ENCODE results near the gene CDKN1C.

DNA sequence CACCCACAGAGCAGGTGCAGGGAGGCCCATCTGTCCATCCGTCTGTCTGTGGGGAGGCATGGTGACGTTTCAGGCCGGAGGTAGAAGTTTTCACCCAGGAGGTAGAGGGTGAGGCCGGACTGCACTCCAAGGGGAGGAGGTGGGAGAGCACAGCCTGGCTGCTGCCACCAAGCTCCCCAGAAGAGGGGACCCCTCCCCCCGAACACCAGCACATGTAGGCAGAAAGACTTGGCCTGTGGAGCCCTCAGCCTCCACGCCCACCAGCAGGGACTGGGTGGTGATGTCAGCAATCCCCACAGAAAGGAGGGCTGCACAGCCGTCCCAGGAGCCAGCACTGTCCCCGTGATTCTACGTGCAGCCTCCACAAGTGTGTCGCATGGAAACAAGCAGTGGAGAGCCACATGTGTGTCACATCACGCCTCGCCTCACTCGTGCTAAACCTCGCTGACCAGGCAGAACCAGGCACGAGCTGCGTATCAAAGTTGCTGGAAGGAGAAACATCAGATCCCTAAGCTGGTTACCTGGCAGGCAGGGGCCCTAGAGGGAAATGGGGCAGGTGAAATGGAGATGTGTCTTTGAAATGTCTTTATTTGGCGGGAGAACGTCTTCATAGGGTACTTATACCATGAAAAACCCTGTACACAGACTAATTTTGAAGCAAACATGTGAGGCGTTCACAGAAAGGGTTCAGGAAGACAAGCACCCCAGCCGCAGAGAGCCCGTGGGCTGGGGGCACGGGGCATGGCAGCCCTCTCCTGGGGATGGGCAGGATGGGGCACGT, 49.1 kb downstream of the CDKN1C start:
- TF ChIP-seq POLR2AphosphoS5 (IDR thresholded peaks at IDR 0.05; ENCODE audit: low read depth, low read length) = no peak
- TF ChIP-seq, protein P1, sequence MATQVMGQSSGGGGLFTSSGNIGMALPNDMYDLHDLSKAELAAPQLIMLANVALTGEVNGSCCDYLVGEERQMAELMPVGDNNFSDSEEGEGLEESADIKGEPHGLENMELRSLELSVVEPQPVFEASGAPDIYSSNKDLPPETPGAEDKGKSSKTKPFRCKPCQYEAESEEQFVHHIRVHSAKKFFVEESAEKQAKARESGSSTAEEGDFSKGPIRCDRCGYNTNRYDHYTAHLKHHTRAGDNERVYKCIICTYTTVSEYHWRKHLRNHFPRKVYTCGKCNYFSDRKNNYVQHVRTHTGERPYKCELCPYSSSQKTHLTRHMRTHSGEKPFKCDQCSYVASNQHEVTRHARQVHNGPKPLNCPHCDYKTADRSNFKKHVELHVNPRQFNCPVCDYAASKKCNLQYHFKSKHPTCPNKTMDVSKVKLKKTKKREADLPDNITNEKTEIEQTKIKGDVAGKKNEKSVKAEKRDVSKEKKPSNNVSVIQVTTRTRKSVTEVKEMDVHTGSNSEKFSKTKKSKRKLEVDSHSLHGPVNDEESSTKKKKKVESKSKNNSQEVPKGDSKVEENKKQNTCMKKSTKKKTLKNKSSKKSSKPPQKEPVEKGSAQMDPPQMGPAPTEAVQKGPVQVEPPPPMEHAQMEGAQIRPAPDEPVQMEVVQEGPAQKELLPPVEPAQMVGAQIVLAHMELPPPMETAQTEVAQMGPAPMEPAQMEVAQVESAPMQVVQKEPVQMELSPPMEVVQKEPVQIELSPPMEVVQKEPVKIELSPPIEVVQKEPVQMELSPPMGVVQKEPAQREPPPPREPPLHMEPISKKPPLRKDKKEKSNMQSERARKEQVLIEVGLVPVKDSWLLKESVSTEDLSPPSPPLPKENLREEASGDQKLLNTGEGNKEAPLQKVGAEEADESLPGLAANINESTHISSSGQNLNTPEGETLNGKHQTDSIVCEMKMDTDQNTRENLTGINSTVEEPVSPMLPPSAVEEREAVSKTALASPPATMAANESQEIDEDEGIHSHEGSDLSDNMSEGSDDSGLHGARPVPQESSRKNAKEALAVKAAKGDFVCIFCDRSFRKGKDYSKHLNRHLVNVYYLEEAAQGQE (IDR thresholded peaks at IDR 0.05; ENCODE audit: insufficient read depth in 1 of 2, low read depth in 2 of 2, low read length in 2 of 2) = no peak
